ENCODE results near the gene SUCO. TPM values are rescaled to one million over a fixed set of nuclear protein-coding genes. Genes with fewer than 3 reads are reported as not detected.

The SUCO gene
- total RNA-seq, 3 donors from 2014 or later = 24.6 to 29.0 (median 24.6) TPM

GRCh38 chr1:172640111-172640510 is 107.2 kb downstream of the SUCO start:
- no peak for DNase-seq
- TF ChIP-seq, protein P1, sequence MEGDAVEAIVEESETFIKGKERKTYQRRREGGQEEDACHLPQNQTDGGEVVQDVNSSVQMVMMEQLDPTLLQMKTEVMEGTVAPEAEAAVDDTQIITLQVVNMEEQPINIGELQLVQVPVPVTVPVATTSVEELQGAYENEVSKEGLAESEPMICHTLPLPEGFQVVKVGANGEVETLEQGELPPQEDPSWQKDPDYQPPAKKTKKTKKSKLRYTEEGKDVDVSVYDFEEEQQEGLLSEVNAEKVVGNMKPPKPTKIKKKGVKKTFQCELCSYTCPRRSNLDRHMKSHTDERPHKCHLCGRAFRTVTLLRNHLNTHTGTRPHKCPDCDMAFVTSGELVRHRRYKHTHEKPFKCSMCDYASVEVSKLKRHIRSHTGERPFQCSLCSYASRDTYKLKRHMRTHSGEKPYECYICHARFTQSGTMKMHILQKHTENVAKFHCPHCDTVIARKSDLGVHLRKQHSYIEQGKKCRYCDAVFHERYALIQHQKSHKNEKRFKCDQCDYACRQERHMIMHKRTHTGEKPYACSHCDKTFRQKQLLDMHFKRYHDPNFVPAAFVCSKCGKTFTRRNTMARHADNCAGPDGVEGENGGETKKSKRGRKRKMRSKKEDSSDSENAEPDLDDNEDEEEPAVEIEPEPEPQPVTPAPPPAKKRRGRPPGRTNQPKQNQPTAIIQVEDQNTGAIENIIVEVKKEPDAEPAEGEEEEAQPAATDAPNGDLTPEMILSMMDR (IDR thresholded peaks at IDR 0.05) = no peak
- H3K9me3 ChIP-seq = no peaks in the 10 kb centered on the region
- no peak for ATAC-seq
- H3K4me1 ChIP-seq (ENCODE audit: low read depth) = no peaks in the 10 kb centered on the region
- intact Hi-C loops (cut with DNase I, micrococcal nuclease) = no loop called here
- no peaks in the 10 kb centered on the region for H3K36me3 ChIP-seq (ENCODE audit: low read depth)
- H3K4me3 ChIP-seq = no peak overlapping the region

GRCh38 chr1:172641492-172641891 is 108.5 kb downstream of the SUCO start:
- H3K4me3 ChIP-seq = no peak overlapping the region
- no peaks in the 10 kb centered on the region for H3K9me3 ChIP-seq
- intact Hi-C loops (cut with DNase I, micrococcal nuclease) = no loop called here
- H3K4me1 ChIP-seq (ENCODE audit: low read depth) = no peaks in the 10 kb centered on the region
- TF ChIP-seq, protein P1 (IDR thresholded peaks at IDR 0.05) = no peak
- H3K36me3 ChIP-seq (ENCODE audit: low read depth) = no peaks in the 10 kb centered on the region
- ATAC-seq (no peak), DNase-seq (no peak)

DNA sequence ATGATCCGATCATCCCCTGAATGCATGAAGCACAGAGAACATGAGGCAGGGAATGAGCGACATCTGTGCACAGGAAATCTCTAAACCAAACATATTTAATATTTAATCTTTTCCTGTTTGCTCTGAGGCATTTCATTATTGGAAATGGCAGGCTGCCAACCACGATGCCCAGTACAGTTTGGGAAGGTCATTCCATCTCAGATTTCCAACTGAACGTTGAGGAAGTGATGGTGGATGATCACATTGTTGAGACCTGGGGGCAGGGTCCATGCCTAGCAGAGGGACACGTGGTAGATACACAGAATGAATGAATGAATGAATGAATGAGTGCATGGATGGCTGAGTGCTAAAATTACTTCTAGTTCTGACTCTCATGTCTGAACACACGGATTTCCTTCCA is 110.0 kb downstream of the SUCO start:
- H3K4me1 ChIP-seq (ENCODE audit: low read depth) = no peaks in the 10 kb centered on the region
- no peaks in the 10 kb centered on the region for H3K36me3 ChIP-seq (ENCODE audit: low read depth)
- TF ChIP-seq, protein P1 (IDR thresholded peaks at IDR 0.05) = no peak
- intact Hi-C loops (cut with DNase I, micrococcal nuclease) = no loop called here
- ATAC-seq (peak; percentile 18), DNase-seq (no peak)
- no peak overlapping the region for H3K4me3 ChIP-seq
- H3K9me3 ChIP-seq = no peaks in the 10 kb centered on the region

DNA sequence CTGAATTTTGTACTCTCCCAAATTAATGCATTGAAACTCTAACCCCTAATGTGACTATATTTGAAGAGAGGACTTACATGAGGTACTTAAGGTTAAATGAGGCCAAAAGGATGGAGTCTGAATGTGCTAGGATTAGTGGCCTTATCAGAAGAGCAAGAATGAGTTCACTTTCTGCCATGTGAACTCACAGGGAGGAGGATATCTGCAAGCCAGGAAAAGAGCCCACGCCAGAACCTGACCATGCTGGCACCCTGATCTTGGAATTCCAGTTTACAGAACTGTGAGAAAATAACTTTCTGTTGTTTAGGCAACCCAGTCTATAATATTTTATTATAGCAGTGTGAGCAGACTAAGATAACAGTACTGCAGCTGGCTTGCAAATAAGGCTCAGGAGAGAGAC is 113.7 kb downstream of the SUCO start:
- Histone ChIP-seq H3K4me1 (ENCODE audit: low read depth) (no peaks in the 10 kb centered on the region), H3K9me3 (no peaks in the 10 kb centered on the region), H3K4me3 (no peak overlapping the region), H3K36me3 (ENCODE audit: low read depth) (no peaks in the 10 kb centered on the region)
- intact Hi-C loops (cut with DNase I, micrococcal nuclease) = no loop called here
- DNase-seq (no peak), ATAC-seq (no peak)
- TF ChIP-seq, protein P1 (IDR thresholded peaks at IDR 0.05) = no peak

DNA sequence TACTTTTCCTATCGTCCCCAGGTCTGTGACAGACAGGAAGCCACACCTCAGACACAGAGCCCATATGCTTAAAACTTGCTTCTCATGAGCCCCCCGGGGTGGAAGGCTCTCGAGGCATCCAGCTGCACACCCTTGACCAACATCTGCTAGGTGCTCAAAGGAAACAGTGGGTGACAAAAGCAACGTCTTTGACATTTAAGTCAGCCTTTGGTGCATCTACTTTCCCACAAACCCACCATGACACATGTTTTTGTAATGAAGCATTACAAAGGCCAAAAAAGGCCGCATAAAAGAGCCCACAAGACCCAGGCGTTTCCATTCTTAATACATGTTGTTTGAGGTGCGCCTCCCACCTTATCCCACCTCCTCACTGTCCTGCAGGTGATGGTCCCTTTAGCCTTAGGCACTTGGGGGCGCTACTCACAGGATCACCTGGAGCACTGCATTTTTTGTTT is 114.2 kb downstream of the SUCO start:
- H3K4me1 ChIP-seq (ENCODE audit: low read depth) = no peaks in the 10 kb centered on the region
- TF ChIP-seq, protein P1 (IDR thresholded peaks at IDR 0.05) = no peak
- ATAC-seq = peak; percentile 40
- DNase-seq = no peak
- H3K9me3 ChIP-seq = no peaks in the 10 kb centered on the region
- H3K36me3 ChIP-seq (ENCODE audit: low read depth) = no peaks in the 10 kb centered on the region
- intact Hi-C loops (cut with DNase I, micrococcal nuclease) = no loop called here
- H3K4me3 ChIP-seq = no peak overlapping the region

GRCh38 chr1:172647987-172648386 is 115.0 kb downstream of the SUCO start:
- Histone ChIP-seq H3K9me3 (no peaks in the 10 kb centered on the region), H3K4me3 (no peak overlapping the region), H3K4me1 (ENCODE audit: low read depth) (no peaks in the 10 kb centered on the region), H3K36me3 (ENCODE audit: low read depth) (no peaks in the 10 kb centered on the region)
- ATAC-seq (no peak), DNase-seq (no peak)
- TF ChIP-seq, protein P1 (IDR thresholded peaks at IDR 0.05) = no peak
- intact Hi-C loops (cut with DNase I, micrococcal nuclease) = no loop called here

Data from mucosa of descending colon (tissue), 3 donors.